IPS-20b (cell line): ENCODE measurements around the gene GNPDA1.
"Not testable (repeated sequence)": the region's sequence is repeated elsewhere in the genome, so short reads cannot be mapped to it uniquely, and the experiment has no call there.

Experiments used
- H3K27ac ChIP-seq: one replicate; pipeline ENCODE4 v1.5.1; 2013; ENCODE audit warnings: low read length
- H3K27me3 ChIP-seq: 2 replicates; pipeline ENCODE4 v1.6.1; 2013; ENCODE audit warnings: mild to moderate bottlenecking, low read length, inconsistent platforms; ENCODE audit not compliant: insufficient read depth
- H3K36me3 ChIP-seq: 2 replicates; pipeline ENCODE4 v1.6.1; 2013; ENCODE audit warnings: low read depth, mild to moderate bottlenecking, inconsistent platforms, low read length, moderate library complexity; ENCODE audit not compliant: insufficient read depth
- H3K4me1 ChIP-seq: 2 replicates; pipeline ENCODE4 v1.6.1; 2013; ENCODE audit warnings: mild to moderate bottlenecking, control low read depth, inconsistent platforms, low read length, moderate library complexity; ENCODE audit not compliant: insufficient read depth
- H3K4me3 ChIP-seq: 2 replicates; pipeline ENCODE4 v1.5.1; 2013; ENCODE audit warnings: mild to moderate bottlenecking, low read length, inconsistent platforms
- H3K9ac ChIP-seq: 2 replicates; pipeline ENCODE4 v1.6.1; 2013; ENCODE audit warnings: low read depth, mild to moderate bottlenecking, inconsistent platforms, low read length, moderate library complexity
- H3K9me3 ChIP-seq: 2 replicates; pipeline ENCODE4 v1.6.1; 2013; ENCODE audit warnings: mild to moderate bottlenecking, low read depth, low read length, inconsistent platforms; ENCODE audit not compliant: insufficient read depth

The GNPDA1 gene

DNA sequence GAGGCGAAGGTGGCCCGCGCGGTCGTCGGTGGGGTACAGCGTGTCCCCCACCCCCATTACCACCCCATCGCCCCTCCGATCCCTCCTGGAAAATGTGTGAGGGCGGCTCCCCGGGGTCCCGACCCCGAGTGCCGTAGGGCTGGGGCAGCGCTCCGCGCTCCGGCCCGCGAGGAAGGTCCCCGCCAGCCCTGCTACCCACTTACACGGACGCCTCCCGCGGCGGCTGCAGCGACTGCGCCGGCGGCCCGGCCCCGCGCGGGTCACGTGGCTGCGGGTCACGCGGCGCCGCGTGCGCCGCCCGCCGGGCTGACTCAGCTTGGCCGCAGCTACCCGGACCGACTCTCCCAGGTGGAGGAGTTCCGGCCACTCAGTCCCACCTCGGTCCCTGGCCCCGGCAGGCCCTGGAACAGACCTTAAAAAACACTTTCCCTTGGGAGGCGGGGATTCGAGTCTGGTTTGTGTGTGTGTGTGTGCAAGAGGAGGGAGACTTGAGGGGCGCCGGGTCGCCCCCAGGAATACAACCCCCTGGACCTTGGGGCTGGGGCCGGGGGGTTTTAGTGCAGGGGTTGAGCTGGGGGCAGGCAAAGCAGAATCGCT lies at the start of gene GNPDA1:
TSS of gene GNPDA1 (minus strand) at position 236 of the 597 bp plus-strand sequence. CDS start 992 bp downstream, outside the sequence.
- H3K27ac ChIP-seq = peak within 1 kb of the TSS; percentile 62
- no peaks in the 10 kb centered on the region for H3K27me3 ChIP-seq
- H3K9ac ChIP-seq = peak within 1 kb of the TSS; percentile 95; the same call in 1 of the 2 replicates
- H3K9me3 ChIP-seq = no peaks in the 10 kb centered on the region
- peak within 1 kb of the TSS; percentile 88 for H3K4me3 ChIP-seq
- H3K36me3 ChIP-seq = peaks cover 28% of the 10 kb centered on the region
- peaks cover 5% of the 10 kb centered on the region; the same call in 1 of the 2 replicates for H3K4me1 ChIP-seq

DNA sequence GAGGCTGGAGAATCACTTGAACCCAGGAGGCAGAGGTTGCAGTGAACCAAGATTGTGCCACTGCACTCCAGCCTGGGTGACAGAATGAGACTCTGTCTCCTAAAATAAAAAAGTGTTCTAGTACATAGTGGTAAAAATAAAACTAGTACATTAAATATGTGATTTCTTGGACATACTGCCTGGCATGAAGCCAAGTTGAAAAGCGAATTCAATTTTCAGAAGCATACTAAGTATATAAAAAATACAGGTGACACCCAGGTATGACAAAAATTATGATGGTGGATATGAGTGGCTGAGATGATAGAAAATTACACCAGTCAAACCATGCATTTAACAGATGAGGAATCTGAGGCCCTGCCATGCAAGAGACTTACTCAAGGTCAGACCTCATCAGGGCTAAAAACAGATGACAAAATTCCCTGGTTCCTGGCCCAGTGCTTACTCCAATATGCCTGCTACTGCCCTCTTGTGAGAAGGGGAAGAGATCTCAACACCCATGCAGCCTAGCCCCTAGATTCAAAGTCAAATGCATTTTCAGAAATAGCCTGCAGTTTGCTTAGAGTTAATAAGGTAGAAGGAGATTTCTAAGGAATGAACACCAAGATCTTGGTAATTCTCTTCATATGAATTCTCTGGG lies 46.6 kb upstream of the GNPDA1 start:
- H3K36me3 ChIP-seq = no peaks in the 10 kb centered on the region
- H3K9me3 ChIP-seq = no peaks in the 10 kb centered on the region
- H3K9ac ChIP-seq = no peak overlapping the region
- H3K27ac ChIP-seq = no peak overlapping the region
- H3K27me3 ChIP-seq = no peaks in the 10 kb centered on the region
- peaks cover 12% of the 10 kb centered on the region; the same call in 1 of the 2 replicates for H3K4me1 ChIP-seq
- H3K4me3 ChIP-seq = no peak overlapping the region

DNA sequence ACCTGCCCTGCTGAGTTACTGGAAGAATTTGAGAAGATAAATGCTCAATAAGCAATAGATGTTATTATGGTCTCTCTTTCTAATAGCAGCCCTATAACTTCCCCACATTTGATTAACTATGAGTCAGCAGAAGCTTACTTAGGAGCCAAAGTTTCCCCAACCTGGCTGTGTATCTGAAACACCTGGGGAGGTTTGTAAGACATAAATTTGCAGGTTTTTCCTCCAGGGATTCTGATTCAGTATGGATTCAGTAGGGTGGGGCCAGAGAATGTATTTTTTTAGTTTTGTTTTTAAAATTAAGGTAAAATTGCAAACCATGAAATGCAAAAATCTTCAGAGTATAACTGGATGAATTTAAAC lies 44.9 kb upstream of the GNPDA1 start:
- Histone ChIP-seq H3K9ac (no peak overlapping the region), H3K4me1 (peaks cover 10% of the 10 kb centered on the region; the same call in 1 of the 2 replicates), H3K27me3 (no peaks in the 10 kb centered on the region), H3K36me3 (no peaks in the 10 kb centered on the region), H3K9me3 (no peaks in the 10 kb centered on the region), H3K27ac (no peak overlapping the region), H3K4me3 (no peak overlapping the region)

DNA sequence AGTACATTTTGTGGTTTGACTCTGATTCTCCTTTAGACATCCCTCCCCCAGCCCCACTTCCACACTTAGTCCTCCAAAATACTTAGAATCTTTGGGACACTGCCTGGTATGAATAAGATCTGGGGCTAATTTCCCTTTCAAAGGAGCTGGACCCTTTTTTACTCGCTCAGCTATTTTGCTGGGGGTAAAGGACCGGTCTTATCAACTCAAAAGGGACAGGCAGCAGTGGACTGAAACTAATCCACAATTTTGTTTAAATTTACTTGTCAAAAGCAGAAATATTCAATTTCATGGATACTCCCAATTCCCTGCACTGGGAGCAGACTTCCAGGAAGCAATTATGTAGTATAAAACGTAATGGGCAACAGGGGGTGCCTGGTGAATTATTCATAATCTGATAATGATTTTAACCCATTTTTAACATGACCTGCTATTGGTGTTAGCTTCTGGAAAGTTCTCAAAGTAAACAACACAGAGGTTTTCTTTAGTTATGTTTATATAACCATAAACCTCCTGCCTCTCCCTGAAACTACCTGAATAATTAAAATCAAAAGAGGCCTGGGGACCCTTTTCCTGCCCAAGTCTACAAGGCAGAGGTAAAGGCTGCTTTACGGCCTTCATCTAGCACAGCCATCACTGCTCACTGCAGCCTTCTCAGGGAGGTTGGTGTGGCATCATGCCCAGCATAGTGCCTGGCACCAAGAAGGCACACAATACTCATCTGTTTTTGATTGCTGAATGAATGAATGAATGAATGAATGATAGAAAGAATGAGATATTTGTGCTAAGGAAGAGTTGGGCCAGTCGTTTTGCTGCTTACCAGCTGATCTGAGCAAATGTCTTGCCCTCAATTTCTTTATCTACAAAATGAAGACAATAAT lies 44.2 kb upstream of the GNPDA1 start:
- Histone ChIP-seq H3K4me3 (no peak overlapping the region), H3K9ac (no peak overlapping the region), H3K36me3 (no peaks in the 10 kb centered on the region), H3K27me3 (no peaks in the 10 kb centered on the region), H3K27ac (no peak overlapping the region), H3K9me3 (no peaks in the 10 kb centered on the region), H3K4me1 (peaks cover 10% of the 10 kb centered on the region; the same call in 1 of the 2 replicates)

DNA sequence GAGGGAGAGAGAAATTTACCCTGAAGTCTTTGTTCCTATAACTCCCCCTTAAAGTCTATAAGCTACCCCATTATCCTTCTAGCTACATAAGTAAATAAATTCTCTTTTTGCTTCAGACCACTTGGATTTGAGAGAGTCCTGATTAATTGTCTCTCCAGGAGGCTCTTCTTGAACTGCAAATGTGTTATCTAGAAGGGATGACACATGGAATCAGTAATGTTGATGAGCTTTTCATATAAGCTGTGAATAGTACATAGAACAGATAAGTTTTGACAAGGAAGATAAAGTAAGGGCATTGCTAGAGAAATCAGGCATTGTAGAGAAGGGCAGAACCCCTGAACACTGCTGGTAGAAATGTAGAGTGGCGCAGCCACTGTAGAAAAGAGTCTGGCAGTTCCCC lies 42.5 kb upstream of the GNPDA1 start:
- H3K4me3 ChIP-seq = no peak overlapping the region
- no peaks in the 10 kb centered on the region for H3K36me3 ChIP-seq
- no peak overlapping the region for H3K9ac ChIP-seq
- peaks cover 10% of the 10 kb centered on the region; the same call in 1 of the 2 replicates for H3K4me1 ChIP-seq
- no peaks in the 10 kb centered on the region for H3K9me3 ChIP-seq
- H3K27me3 ChIP-seq = no peaks in the 10 kb centered on the region
- no peak overlapping the region for H3K27ac ChIP-seq

DNA sequence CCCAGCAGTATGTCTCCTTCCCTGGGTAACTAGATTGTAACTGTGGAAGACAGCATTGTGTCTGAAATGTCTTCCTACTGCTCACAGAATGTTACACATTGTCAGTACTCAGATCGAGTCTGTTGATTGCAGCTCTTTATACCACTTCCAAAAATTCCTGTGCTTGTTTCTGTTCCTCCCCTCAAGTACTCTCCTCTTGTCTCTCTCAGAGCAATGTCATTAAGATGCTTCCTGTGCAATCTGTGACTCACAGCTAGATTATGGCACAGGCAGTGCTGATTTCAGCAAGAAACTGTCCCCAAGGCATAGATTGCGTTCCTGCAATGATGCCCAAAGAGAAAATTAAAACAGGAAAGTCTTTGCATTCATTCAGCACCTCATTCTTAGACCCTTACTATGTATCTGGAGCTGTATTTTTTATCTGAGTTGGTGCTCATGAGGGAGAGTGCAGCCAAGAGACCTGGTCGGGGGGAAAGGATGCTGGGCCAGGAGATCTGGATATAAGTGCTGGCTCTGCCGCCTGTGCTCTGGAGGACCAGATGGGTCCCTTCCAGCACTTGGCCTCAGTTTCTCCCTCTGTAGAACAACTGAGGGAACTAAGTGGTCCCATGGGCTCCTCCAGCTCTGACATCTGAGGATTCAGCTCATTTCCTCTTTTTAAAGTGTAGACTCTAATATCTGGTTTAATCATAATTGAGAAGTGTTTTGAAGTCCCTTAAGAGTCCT lies 40.8 kb upstream of the GNPDA1 start:
- Histone ChIP-seq H3K36me3 (no peaks in the 10 kb centered on the region), H3K9ac (no peak overlapping the region), H3K9me3 (no peaks in the 10 kb centered on the region), H3K27me3 (no peaks in the 10 kb centered on the region), H3K4me1 (peaks cover 10% of the 10 kb centered on the region; the same call in 1 of the 2 replicates), H3K27ac (no peak overlapping the region), H3K4me3 (no peak overlapping the region)

DNA sequence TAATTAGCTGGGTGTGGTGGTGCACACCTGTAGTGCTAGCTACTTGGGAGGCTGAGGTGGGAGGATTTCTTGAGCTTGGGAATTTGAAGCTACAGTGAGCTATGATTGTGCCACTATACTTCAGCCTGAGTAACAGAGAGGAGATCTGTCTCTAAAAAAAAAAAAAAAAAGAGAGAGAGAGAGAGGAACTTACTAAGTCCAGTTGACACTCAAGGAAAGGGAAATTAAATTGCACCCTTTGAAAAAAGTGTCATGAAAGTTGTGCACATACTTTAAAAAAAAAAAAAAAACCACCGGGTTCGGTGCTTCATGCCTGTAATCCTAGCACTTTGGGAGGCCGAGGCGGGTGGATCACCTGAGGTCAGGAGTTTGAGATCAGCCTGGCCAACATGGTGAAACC lies 39.2 kb upstream of the GNPDA1 start:
- H3K4me3 ChIP-seq, H3K27ac ChIP-seq, H3K27me3 ChIP-seq, H3K9ac ChIP-seq, H3K36me3 ChIP-seq, H3K4me1 ChIP-seq, H3K9me3 ChIP-seq: not testable (repeated sequence)

DNA sequence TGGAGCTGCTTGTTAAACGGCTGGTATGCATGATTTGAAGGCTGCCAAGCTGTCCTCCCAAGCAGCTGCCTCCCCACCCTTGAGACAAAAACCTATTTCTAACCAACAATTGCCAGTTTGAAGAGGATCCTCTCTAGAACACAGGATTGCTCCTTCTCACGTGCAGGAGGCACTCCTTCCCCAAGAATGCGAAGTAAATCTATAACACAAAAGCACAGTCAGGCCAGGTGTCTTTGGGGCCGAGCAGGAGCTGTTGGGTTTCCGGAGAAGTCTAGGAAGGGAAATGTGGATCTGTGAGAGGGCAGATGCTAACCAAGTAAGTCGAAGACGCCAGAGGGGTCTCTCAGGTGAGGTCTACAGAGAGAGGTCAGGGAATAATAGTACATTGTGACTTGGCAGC lies 35.4 kb upstream of the GNPDA1 start:
- no peak overlapping the region for H3K27ac ChIP-seq
- H3K36me3 ChIP-seq = no peaks in the 10 kb centered on the region
- no peaks in the 10 kb centered on the region for H3K9me3 ChIP-seq
- H3K9ac ChIP-seq = no peak overlapping the region
- H3K27me3 ChIP-seq = no peaks in the 10 kb centered on the region
- H3K4me3 ChIP-seq = no peak overlapping the region
- H3K4me1 ChIP-seq = peaks cover under 1% of the 10 kb centered on the region; the same call in 1 of the 2 replicates

DNA sequence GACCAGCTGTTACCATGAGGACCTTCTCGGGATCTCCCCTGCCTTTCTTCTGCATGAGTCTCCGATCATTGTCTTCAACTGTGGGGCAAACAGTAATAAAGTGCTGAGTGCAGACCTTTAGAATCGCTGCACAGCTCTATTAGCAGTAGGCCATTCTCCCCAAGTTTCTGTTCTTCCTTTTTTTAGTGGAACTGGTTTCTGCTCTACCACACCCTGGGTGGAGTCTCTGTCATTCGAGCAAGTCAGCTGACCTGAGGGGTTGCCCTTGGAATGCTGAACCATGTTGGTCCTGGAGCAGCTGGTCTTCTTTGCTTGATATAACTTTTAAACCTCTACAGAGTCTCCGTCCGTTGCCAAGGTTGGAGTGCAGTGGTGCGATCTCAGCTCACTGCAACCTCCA lies 33.4 kb upstream of the GNPDA1 start:
- Histone ChIP-seq H3K27ac (no peak overlapping the region), H3K36me3 (no peaks in the 10 kb centered on the region), H3K9me3 (no peaks in the 10 kb centered on the region), H3K27me3 (no peaks in the 10 kb centered on the region), H3K4me3 (no peak overlapping the region), H3K4me1 (no peaks in the 10 kb centered on the region), H3K9ac (no peak overlapping the region)

DNA sequence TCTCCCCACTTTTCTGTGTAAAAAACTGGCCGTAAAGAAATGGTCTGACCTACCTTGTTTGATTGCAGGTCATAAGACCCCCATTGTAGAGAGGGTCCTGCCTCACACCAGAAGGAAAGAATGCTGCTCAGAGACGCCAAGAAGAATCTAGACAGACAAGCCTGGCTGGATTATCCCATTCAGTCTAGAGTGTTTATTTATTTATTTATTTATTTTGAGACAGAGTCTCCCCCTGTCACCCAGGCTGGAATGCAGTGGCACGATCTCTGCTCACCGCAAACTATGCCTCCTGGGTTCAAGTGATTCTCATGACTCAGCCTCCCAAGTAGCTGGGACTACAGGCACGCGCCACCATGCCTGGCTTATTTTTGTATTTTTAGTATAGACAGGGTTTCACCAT lies 28.1 kb upstream of the GNPDA1 start:
- not testable (repeated sequence) for H3K4me1 ChIP-seq, H3K9me3 ChIP-seq, H3K9ac ChIP-seq, H3K4me3 ChIP-seq, H3K27me3 ChIP-seq, H3K36me3 ChIP-seq, H3K27ac ChIP-seq

DNA sequence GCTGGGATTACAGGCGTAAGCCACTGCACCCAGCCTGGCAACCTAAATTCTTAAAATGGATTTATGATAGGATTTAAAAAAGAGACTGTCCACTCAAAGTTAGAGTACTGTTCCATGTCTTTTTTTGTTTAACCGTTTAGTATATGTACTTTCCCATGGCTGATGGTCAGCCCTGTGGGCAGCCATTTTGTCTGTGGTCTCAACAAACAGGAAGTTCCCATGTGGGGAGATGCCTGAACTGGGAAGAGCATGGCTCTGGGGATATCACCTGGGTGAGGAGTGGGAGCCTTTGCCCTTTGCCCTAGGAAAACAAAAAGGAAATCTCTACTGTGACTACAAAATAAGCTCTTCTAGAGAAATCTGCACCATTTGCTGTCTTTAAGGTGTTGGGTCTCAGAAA lies 27.5 kb upstream of the GNPDA1 start:
- Histone ChIP-seq H3K9ac (no peak overlapping the region), H3K9me3 (no peaks in the 10 kb centered on the region), H3K27ac (no peak overlapping the region), H3K27me3 (no peaks in the 10 kb centered on the region), H3K36me3 (no peaks in the 10 kb centered on the region), H3K4me3 (no peak overlapping the region), H3K4me1 (no peaks in the 10 kb centered on the region)
